PFSK-1 (cell line): Measurements from ENCODE around the gene UGGT2.

Experiments
- FOXP2 ChIP-seq: optimal IDR thresholded peaks from 2 replicates; pipeline ENCODE3; 2011; ENCODE audit warnings: borderline replicate concordance, control low read depth, inconsistent platforms; ENCODE audit not compliant: insufficient read depth; ENCODE audit errors: extremely low read length, extremely low read depth
- POLR2AphosphoS5 ChIP-seq: IDR thresholded peaks from 2 replicates; pipeline ENCODE4 v1.6.1; 2012; ENCODE audit warnings: low read depth, mild to moderate bottlenecking, control low read depth, low read length, moderate library complexity
- REST ChIP-seq, 2 experiments: IDR thresholded peaks; 2 replicates each; pipeline versions ENCODE4 v1.6.1 to v1.8.0; 2011 to 2012; ENCODE audit warnings: low read depth in 2 of 2, low read length in 2 of 2, control low read depth in 1 of 2, inconsistent platforms in 1 of 2, mild to moderate bottlenecking in 1 of 2, moderate library complexity in 1 of 2; ENCODE audit not compliant: insufficient read depth in 1 of 2
- SIN3A ChIP-seq: IDR thresholded peaks from 2 replicates; pipeline ENCODE4 v1.6.1; 2012; ENCODE audit warnings: mild to moderate bottlenecking, low read length, moderate library complexity, borderline replicate concordance; ENCODE audit not compliant: insufficient read depth
- TAF1 ChIP-seq: IDR thresholded peaks from 2 replicates; pipeline ENCODE4 v1.6.1; 2012; ENCODE audit warnings: low read length, control low read depth, borderline replicate concordance; ENCODE audit not compliant: insufficient read depth

The UGGT2 gene

GRCh38 chr13:95987841-95988240 lies 65.4 kb downstream of the UGGT2 start:
- TF ChIP-seq REST (IDR thresholded peaks at IDR 0.05; ENCODE audit: insufficient read depth in 1 of 2, low read depth in 2 of 2, low read length in 2 of 2), result no peak
- no peak for TF ChIP-seq SIN3A

GRCh38 chr13:95982144-95982543 lies 71.1 kb downstream of the UGGT2 start:
- TF ChIP-seq FOXP2 (no peak), REST (IDR thresholded peaks at IDR 0.05; ENCODE audit: insufficient read depth in 1 of 2, low read depth in 2 of 2, low read length in 2 of 2) (no peak), TAF1 (no peak), POLR2AphosphoS5 (no peak), SIN3A (no peak)

- TF ChIP-seq REST (IDR thresholded peaks at IDR 0.05; ENCODE audit: insufficient read depth in 1 of 2, low read depth in 2 of 2, low read length in 2 of 2), result no peak
- TF ChIP-seq TAF1, result no peak
- TF ChIP-seq FOXP2, result no peak
- TF ChIP-seq SIN3A, result no peak
- no peak for TF ChIP-seq POLR2AphosphoS5
These were observed 82.3 kb downstream of the UGGT2 start for GRCh38 chr13:95970878-95971277.

- no peak for TF ChIP-seq FOXP2
- TF ChIP-seq POLR2AphosphoS5, result no peak
- TF ChIP-seq TAF1, result no peak
- TF ChIP-seq SIN3A, result no peak
- no peak for TF ChIP-seq REST (IDR thresholded peaks at IDR 0.05; ENCODE audit: insufficient read depth in 1 of 2, low read depth in 2 of 2, low read length in 2 of 2)
These were observed 84.3 kb downstream of the UGGT2 start for GRCh38 chr13:95968906-95969305.

GRCh38 chr13:95957331-95957730 lies 95.9 kb downstream of the UGGT2 start:
- TF ChIP-seq POLR2AphosphoS5 (no peak), REST (IDR thresholded peaks at IDR 0.05; ENCODE audit: insufficient read depth in 1 of 2, low read depth in 2 of 2, low read length in 2 of 2) (no peak)
